Measurements from ENCODE around the gene CD6. TPM values are rescaled to one million over a fixed set of nuclear protein-coding genes. Genes with fewer than 3 reads are reported as not detected.

CD6 gene
- total and polyA plus RNA-seq, 8 donors = 1.1 to 2.8 (median 1.4) TPM; not detected in 2

GRCh38 chr11:60935676-60936442 is 35.6 kb upstream of the CD6 start:
- 84 to 92% (median 89%) methylated on average over 11 to 27 of the region's 27 CpGs for WGBS, 5 donors
- TF ChIP-seq POLR2AphosphoS5 (IDR thresholded peaks at IDR 0.05) (no peak), CTCF (IDR thresholded peaks at IDR 0.05) (no peak), EP300 (IDR thresholded peaks at IDR 0.05) (no peak)
- Histone ChIP-seq H3K4me3 (no peak overlapping the region), H3K27me3 (peaks cover 0 to 7% (median 0%) of the 10 kb centered on the region in 3 donors), H3K27ac (no peak overlapping the region), H3K36me3 (peaks cover 12 to 64% (median 62%) of the 10 kb centered on the region in 4 donors), H3K4me1 (peaks cover 3 to 18% (median 12%) of the 10 kb centered on the region in 4 donors), H3K9me3 (no peaks in the 10 kb centered on the region)
- intact Hi-C loops (cut with DNase I; ENCODE audit: low total_unique reads) = no loop called here
- DNase-seq = no peak

GRCh38 chr11:60936467-60937143 is 34.9 kb upstream of the CD6 start:
- intact Hi-C loops (cut with DNase I; ENCODE audit: low total_unique reads) = no loop called here
- TF ChIP-seq POLR2A (IDR thresholded peaks at IDR 0.05) (no peak), EP300 (IDR thresholded peaks at IDR 0.05) (no peak), POLR2AphosphoS5 (IDR thresholded peaks at IDR 0.05) (no peak), CTCF (IDR thresholded peaks at IDR 0.05) (no peak)
- H3K4me1 ChIP-seq = peaks cover 3 to 19% (median 14%) of the 10 kb centered on the region in 4 donors
- H3K9me3 ChIP-seq = no peaks in the 10 kb centered on the region
- 86 to 91% (median 86%) methylated on average over 8 to 18 of the region's 18 CpGs for WGBS, 5 donors
- H3K4me3 ChIP-seq = no peak overlapping the region
- peaks cover 0 to 2% (median 0%) of the 10 kb centered on the region in 3 donors for H3K27me3 ChIP-seq
- DNase-seq = no peak
- H3K36me3 ChIP-seq = peaks cover 12 to 64% (median 64%) of the 10 kb centered on the region in 4 donors
- H3K27ac ChIP-seq = peak overlapping the region in 3 of 5 donors; percentile 22 to 46 (median 38)

- TF ChIP-seq EP300 (IDR thresholded peaks at IDR 0.05) = no peak
- TF ChIP-seq POLR2AphosphoS5 (IDR thresholded peaks at IDR 0.05) = no peak
- TF ChIP-seq CTCF (IDR thresholded peaks at IDR 0.05) = no peak
- no peak for TF ChIP-seq POLR2A (IDR thresholded peaks at IDR 0.05)
- Histone ChIP-seq H3K4me3 (no peak overlapping the region), H3K9me3 (no peaks in the 10 kb centered on the region), H3K4me1 (peaks cover 6 to 24% (median 19%) of the 10 kb centered on the region in 4 donors), H3K27ac (peak overlapping the region in 2 of 5 donors; percentile 22 to 46), H3K27me3 (no peaks in the 10 kb centered on the region), H3K36me3 (peaks cover 12 to 65% (median 64%) of the 10 kb centered on the region in 4 donors)
- DNase-seq = no peak
- WGBS, 5 donors = 62 to 76% (median 69%) methylated on average over 12 of the region's 12 CpGs
- intact Hi-C loops (cut with DNase I; ENCODE audit: low total_unique reads) = no loop called here
Observed at GRCh38 chr11:60937144-60937527, 34.3 kb upstream of the CD6 start.

GRCh38 chr11:60937811-60938210 is 33.7 kb upstream of the CD6 start:
- WGBS, 5 donors = 90 to 98% (median 94%) methylated on average over 3 to 8 of the region's 8 CpGs
- peaks cover 11 to 31% (median 25%) of the 10 kb centered on the region in 4 donors for H3K4me1 ChIP-seq
- H3K27me3 ChIP-seq = no peaks in the 10 kb centered on the region
- H3K27ac ChIP-seq = peak overlapping the region in 1 of 5 donors; percentile 22
- H3K9me3 ChIP-seq = no peaks in the 10 kb centered on the region
- intact Hi-C loops (cut with DNase I; ENCODE audit: low total_unique reads) = no loop called here
- TF ChIP-seq CTCF (IDR thresholded peaks at IDR 0.05) = no peak
- no peak for TF ChIP-seq POLR2AphosphoS5 (IDR thresholded peaks at IDR 0.05)
- no peak for TF ChIP-seq POLR2A (IDR thresholded peaks at IDR 0.05)
- TF ChIP-seq EP300 (IDR thresholded peaks at IDR 0.05) = no peak
- H3K36me3 ChIP-seq = peaks cover 12 to 71% (median 70%) of the 10 kb centered on the region in 4 donors
- DNase-seq = no peak
- H3K4me3 ChIP-seq = no peak overlapping the region

All from stomach (tissue), 9 donors.